Endothelial cell of umbilical vein (primary cell): Measurements from ENCODE around the gene ITGA11. TPM values are rescaled to one million over a fixed set of nuclear protein-coding genes. Genes with fewer than 3 reads are reported as not detected.

Experiments
- BruUV-seq: library from RNA; stranded (reverse); fragments of 400-500 nt; replicated peaks from 2 replicates; lab custom pipeline; 2021; lab: Mats Ljungman, UMichigan
- CTCF ChIA-PET: fragments of 300-600, 350-600 bp; sonication (Branson Sonifier 250); formaldehyde crosslinking; loops from one replicate; lab custom pipeline; 2021; ENCODE audit warnings: antibody characterized with exemption, inconsistent platforms; lab: Charles Lee
- POLR2A ChIA-PET: fragments of 300-600, 350-600 bp; sonication (Branson Sonifier 250); formaldehyde crosslinking; loops from one replicate; lab custom pipeline; 2021; ENCODE audit warnings: antibody characterized with exemption, inconsistent platforms; lab: Charles Lee
- DNase-seq: peaks from one replicate; pipeline ENCODE4 v3.0.0-alpha.2; 2011; ENCODE audit warnings: low read depth, low spot score
- FAIRE-seq: peaks from 2 replicates; lab custom pipeline; 2011; peaks lifted over from hg19 to GRCh38; lab: Jason Lieb, UNC
- H2AFZ ChIP-seq: 2 replicates; pipeline ENCODE4 v1.6.0; 2012; ENCODE audit warnings: low read depth, low read length, control low read depth, inconsistent platforms
- H3K27ac ChIP-seq: 2 replicates; pipeline ENCODE4 v1.5.1; 2011; ENCODE audit warnings: low read depth, mild to moderate bottlenecking, control low read depth, low read length, moderate library complexity; ENCODE audit not compliant: insufficient read depth
- H3K27me3 ChIP-seq, 2 experiments: 2 replicates each; pipeline versions ENCODE4 v1.6.0 to v1.6.1; 2011; ENCODE audit warnings: low read length in 2 of 2, mixed read lengths in 1 of 2; ENCODE audit not compliant: control insufficient read depth in 2 of 2, insufficient read depth in 2 of 2
- H3K36me3 ChIP-seq, 2 experiments: 2 replicates in 1 of 2; 3 replicates in 1 of 2; pipeline ENCODE4 v1.5.1; 2011; ENCODE audit warnings: low read length in 2 of 2, mild to moderate bottlenecking in 1 of 2, moderate library complexity in 1 of 2; ENCODE audit not compliant: control insufficient read depth in 2 of 2, insufficient read depth in 2 of 2; ENCODE audit errors: extremely low read depth in 1 of 2
- H3K4me1 ChIP-seq: 3 replicates; pipeline ENCODE4 v1.5.1; 2011; ENCODE audit warnings: mild to moderate bottlenecking, low read length; ENCODE audit not compliant: control insufficient read depth, insufficient read depth; ENCODE audit errors: extremely low read depth
- H3K4me2 ChIP-seq: 2 replicates; pipeline ENCODE4 v1.6.1; 2011; ENCODE audit warnings: low read length, control low read depth, mixed read lengths; ENCODE audit not compliant: insufficient read depth
- H3K4me3 ChIP-seq, 3 experiments: fragments of 200-600 bp in 1 of 3; sonication (generic), shearing (Covaris generic) in 1 of 3; replicated peaks in 1 of 3; 2 replicates each; pipeline ENCODE4 v1.5.1; 2011 to 2016; ENCODE audit warnings: control low read depth in 3 of 3, low read length in 3 of 3, mild to moderate bottlenecking in 2 of 3, inconsistent platforms in 1 of 3, low read depth in 1 of 3, moderate library complexity in 1 of 3; ENCODE audit not compliant: insufficient read depth in 1 of 3
- H3K79me2 ChIP-seq: 2 replicates; pipeline ENCODE4 v1.6.0; 2012; ENCODE audit warnings: low read length, inconsistent platforms; ENCODE audit not compliant: control insufficient read depth, insufficient read depth
- H3K9ac ChIP-seq: replicated peaks from 2 replicates; pipeline ENCODE3; 2011; ENCODE audit warnings: low read length, control low read depth; ENCODE audit not compliant: insufficient read depth; ENCODE audit errors: extremely low read depth
- H3K9me1 ChIP-seq: replicated peaks from 3 replicates; pipeline ENCODE4 v1.6.0; 2011; ENCODE audit warnings: mild to moderate bottlenecking, low read length; ENCODE audit not compliant: control insufficient read depth, insufficient read depth; ENCODE audit errors: extremely low read depth
- H3K9me3 ChIP-seq: replicated peaks from 2 replicates; pipeline ENCODE4 v1.5.1; 2012; ENCODE audit warnings: low read length, inconsistent platforms; ENCODE audit not compliant: control insufficient read depth, insufficient read depth
- H4K20me1 ChIP-seq: replicated peaks from 2 replicates; pipeline ENCODE3; 2011; ENCODE audit warnings: mild to moderate bottlenecking, low read length; ENCODE audit not compliant: control insufficient read depth, insufficient read depth; ENCODE audit errors: extremely low read depth
- EZH2 ChIP-seq: IDR thresholded peaks from 2 replicates; pipeline ENCODE4 v1.6.1; 2012; ENCODE audit warnings: borderline replicate concordance, low read depth, mild to moderate bottlenecking, moderate library complexity, low read length, inconsistent platforms; ENCODE audit not compliant: severe bottlenecking
- FOS ChIP-seq: IDR thresholded peaks from 2 replicates; pipeline ENCODE4 v1.6.1; 2011; ENCODE audit warnings: mild to moderate bottlenecking, low read length, moderate library complexity, borderline replicate concordance; ENCODE audit not compliant: insufficient read depth
- GATA2 ChIP-seq: IDR thresholded peaks from 2 replicates; pipeline ENCODE4 v1.7.0; 2011; ENCODE audit warnings: low read depth, mild to moderate bottlenecking, moderate library complexity, mixed read lengths, low read length; ENCODE audit not compliant: insufficient read length, insufficient read depth
- JUN ChIP-seq: IDR thresholded peaks from 2 replicates; pipeline ENCODE4 v1.6.1; 2011; ENCODE audit warnings: borderline replicate concordance, low read depth; ENCODE audit not compliant: insufficient read length, insufficient read depth
- MYC ChIP-seq: IDR thresholded peaks from one replicate; pipeline ENCODE4 v1.6.1; 2011; ENCODE audit warnings: mild to moderate bottlenecking, low read depth, low read length
- POLR2A ChIP-seq: IDR thresholded peaks from 2 replicates; pipeline ENCODE4 v1.6.1; 2012; ENCODE audit warnings: low read depth, mild to moderate bottlenecking, control low read depth, low read length
- POLR2AphosphoS5 ChIP-seq: IDR thresholded peaks from 2 replicates; pipeline ENCODE4 v1.6.1; 2012; ENCODE audit warnings: low read depth, mild to moderate bottlenecking, control low read depth, low read length, moderate library complexity; ENCODE audit not compliant: insufficient read depth
- dilution Hi-C: fragments of 300-500 bp; cut with MboI; formaldehyde crosslinking; loops from one replicate; pipeline ENCODE4 v1.15.0; 2019; ENCODE audit warnings: low sequenced_read_pairs; ENCODE audit not compliant: extremely low pct_ligation_motif_present
- intact Hi-C: fragments of 100-400 bp; cut with micrococcal nuclease; formaldehyde crosslinking; loops from one replicate; pipeline ENCODE4 v1.10.0; 2022
- polyA plus RNA-seq, 4 experiments: library from polyadenylated mRNA; depleted of rRNA in 3 of 4; stranded (reverse) in 3 of 4; unstranded in 1 of 4; fragments of >200 nt; gene quantifications; 2 replicates each; pipeline versions ENCODE4 v1.2.1 to v1.2.3, GENCODE V29; 2011 to 2012; ENCODE audit warnings: missing spikeins in 1 of 4
- total RNA-seq: library from RNA; stranded (reverse); gene quantifications from 2 replicates; pipeline ENCODE4 v1.2.3, GENCODE V29; 2021
- TF ChIP-seq, protein P1 (sequence below), 2 donors: IDR thresholded peaks; 1 replicate in 1 of 2; 2 replicates in 1 of 2; pipeline ENCODE4 v1.5.1; 2011; ENCODE audit warnings: low read length in 2 of 2, mild to moderate bottlenecking in 2 of 2, moderate library complexity in 2 of 2, control low read depth in 1 of 2, inconsistent platforms in 1 of 2, low read depth in 1 of 2; ENCODE audit not compliant: insufficient read depth in 1 of 2; ENCODE audit errors: extremely low read depth in 1 of 2
- TF ChIP-seq, protein P2 (sequence below): IDR thresholded peaks from 2 replicates; pipeline ENCODE4 v1.6.1; 2011; ENCODE audit not compliant: insufficient read depth, insufficient read length

Gene ITGA11
- total and polyA plus RNA-seq, 2 donors (not counting 3 experiments of a cell fraction or from before 2014, with no cell fraction given), result 0.18 to 1.0 TPM

DNA sequence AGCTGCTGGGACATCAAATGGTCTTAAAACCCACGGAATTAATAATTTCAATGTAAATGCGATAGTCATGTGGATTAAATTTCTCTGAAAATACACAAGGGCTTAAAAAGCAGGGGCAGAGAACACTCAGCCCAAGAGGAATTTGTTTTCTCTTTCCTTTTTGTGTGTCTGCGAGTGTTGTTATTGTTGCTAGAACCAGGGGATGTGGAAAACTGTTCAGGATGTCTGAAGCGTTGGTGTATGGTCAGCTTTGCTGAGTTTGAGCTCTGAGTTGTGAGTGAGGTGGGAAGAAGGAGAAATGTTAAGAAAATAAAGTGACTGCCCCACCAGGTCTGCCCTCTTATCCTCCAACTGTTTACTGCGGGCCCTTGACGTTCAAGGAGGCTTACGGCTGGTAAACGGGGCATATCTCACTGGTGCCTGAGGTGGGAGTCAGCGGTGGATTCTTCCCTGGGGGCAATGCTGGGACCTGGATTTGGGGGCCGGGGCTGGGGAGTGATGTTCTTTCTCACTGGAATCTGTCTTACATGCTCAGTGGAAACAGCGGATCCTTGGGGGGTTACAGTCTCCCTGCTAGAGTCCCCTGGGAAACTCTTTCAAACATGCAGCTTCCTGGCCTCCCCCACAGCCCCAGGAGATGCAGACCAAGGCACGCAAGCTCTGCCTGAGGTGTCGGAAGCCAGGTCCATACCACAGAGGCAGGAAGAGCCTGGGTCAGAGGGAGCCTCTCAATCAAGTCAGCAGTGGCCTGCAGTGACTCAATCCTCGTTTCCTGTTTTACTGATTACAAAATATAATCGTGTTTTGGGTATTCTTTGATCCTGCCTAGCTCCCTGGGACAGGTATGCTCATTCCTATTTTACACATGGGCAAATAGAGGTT lies 41.8 kb downstream of the ITGA11 start:
- no peaks in the 10 kb centered on the region for H3K9me1 ChIP-seq
- H3K4me1 ChIP-seq, result peaks cover 27% of the 10 kb centered on the region
- peak overlapping the region; percentile 78 for H3K27ac ChIP-seq
- intact Hi-C loops (loop anchor here (1.0 kb wide), 1 partner anchor 38 kb away; no protein-coding TSS in a partner anchor), dilution Hi-C loops (no loop called here)
- no peaks in the 10 kb centered on the region for H3K27me3 ChIP-seq
- no peaks in the 10 kb centered on the region for H3K36me3 ChIP-seq
- peak; percentile 93 for FAIRE-seq
- peak overlapping the region; percentile 63 for H3K4me2 ChIP-seq
- TF ChIP-seq, protein P1, sequence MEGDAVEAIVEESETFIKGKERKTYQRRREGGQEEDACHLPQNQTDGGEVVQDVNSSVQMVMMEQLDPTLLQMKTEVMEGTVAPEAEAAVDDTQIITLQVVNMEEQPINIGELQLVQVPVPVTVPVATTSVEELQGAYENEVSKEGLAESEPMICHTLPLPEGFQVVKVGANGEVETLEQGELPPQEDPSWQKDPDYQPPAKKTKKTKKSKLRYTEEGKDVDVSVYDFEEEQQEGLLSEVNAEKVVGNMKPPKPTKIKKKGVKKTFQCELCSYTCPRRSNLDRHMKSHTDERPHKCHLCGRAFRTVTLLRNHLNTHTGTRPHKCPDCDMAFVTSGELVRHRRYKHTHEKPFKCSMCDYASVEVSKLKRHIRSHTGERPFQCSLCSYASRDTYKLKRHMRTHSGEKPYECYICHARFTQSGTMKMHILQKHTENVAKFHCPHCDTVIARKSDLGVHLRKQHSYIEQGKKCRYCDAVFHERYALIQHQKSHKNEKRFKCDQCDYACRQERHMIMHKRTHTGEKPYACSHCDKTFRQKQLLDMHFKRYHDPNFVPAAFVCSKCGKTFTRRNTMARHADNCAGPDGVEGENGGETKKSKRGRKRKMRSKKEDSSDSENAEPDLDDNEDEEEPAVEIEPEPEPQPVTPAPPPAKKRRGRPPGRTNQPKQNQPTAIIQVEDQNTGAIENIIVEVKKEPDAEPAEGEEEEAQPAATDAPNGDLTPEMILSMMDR (IDR thresholded peaks at IDR 0.05; ENCODE audit: extremely low read depth in 1 of 2, insufficient read depth in 1 of 2, low read depth in 1 of 2, low read length in 2 of 2), result no peak
- TF ChIP-seq EZH2 (no peak), MYC (no peak), POLR2AphosphoS5 (peak; percentile 89), JUN (peak; percentile 79), GATA2 (peak; percentile 80), FOS (peak; percentile 91), POLR2A (peak; percentile 47)
- TF ChIP-seq, protein P2, sequence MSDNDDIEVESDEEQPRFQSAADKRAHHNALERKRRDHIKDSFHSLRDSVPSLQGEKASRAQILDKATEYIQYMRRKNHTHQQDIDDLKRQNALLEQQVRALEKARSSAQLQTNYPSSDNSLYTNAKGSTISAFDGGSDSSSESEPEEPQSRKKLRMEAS, result no peak
- ChIA-PET POLR2A (no interaction called here), CTCF (interaction anchor here (0.9 to 2.4 kb wide), 10 partner anchors 11 to 485 kb away, joined by 3 to 20 read pairs (median 4); no protein-coding TSS in a partner anchor)
- no peaks in the 10 kb centered on the region for H4K20me1 ChIP-seq
- H3K9me3 ChIP-seq, result no peaks in the 10 kb centered on the region
- no peaks in the 10 kb centered on the region for H3K79me2 ChIP-seq
- peak overlapping the region; percentile 49 for H3K9ac ChIP-seq
- peak; percentile 80 for DNase-seq
- no peak overlapping the region for H3K4me3 ChIP-seq
- peak overlapping the region; percentile 4 for H2AFZ ChIP-seq
- BruUV-seq, result no TSS peak
